Endometrial microvascular endothelial cells (primary cell): ENCODE data around the gene RASSF3. TPM values are rescaled to one million over a fixed set of nuclear protein-coding genes. Genes with fewer than 3 reads are reported as not detected.

Experiments
- in situ Hi-C: cut with HindIII; loops from 2 replicates; pipeline ENCODE4 v1.10.0; 2017; ENCODE audit warnings: low sequenced_read_pairs, low pct_unique_long_range_greater_than_20kb; ENCODE audit errors: inconsistent ontology term
- total RNA-seq: library from RNA; depleted of rRNA; stranded (reverse); fragments of >200 nt; gene quantifications from one replicate; pipeline ENCODE4 v1.2.3, GENCODE V29; 2015; ENCODE audit errors: inconsistent ontology term

The RASSF3 gene
- total RNA-seq, 1 donor from 2014 or later: 59.0 TPM

GRCh38 chr12:64663015-64663414, 52.7 kb downstream of the RASSF3 start:
- in situ Hi-C loops: no loop called here

- in situ Hi-C loops: no loop called here
Observed at GRCh38 chr12:64665514-64665913, 55.2 kb downstream of the RASSF3 start.

GRCh38 chr12:64666054-64666914, 56.0 kb downstream of the RASSF3 start:
- in situ Hi-C loops: no loop called here

GRCh38 chr12:64667793-64668192, 57.5 kb downstream of the RASSF3 start:
- in situ Hi-C loops: no loop called here

GRCh38 chr12:64669270-64669842, 59.1 kb downstream of the RASSF3 start:
- in situ Hi-C loops: no loop called here

GRCh38 chr12:64670019-64670418, 59.7 kb downstream of the RASSF3 start:
- in situ Hi-C loops: no loop called here

- in situ Hi-C loops: no loop called here
Observed at GRCh38 chr12:64670919-64671639, 60.8 kb downstream of the RASSF3 start.

- in situ Hi-C loops: no loop called here
Observed at GRCh38 chr12:64671681-64672080, 61.4 kb downstream of the RASSF3 start.

GRCh38 chr12:64672925-64673409, 62.7 kb downstream of the RASSF3 start:
- in situ Hi-C loops: no loop called here

GRCh38 chr12:64673490-64674169, 63.3 kb downstream of the RASSF3 start:
- in situ Hi-C loops: no loop called here

GRCh38 chr12:64674367-64674922, 64.2 kb downstream of the RASSF3 start:
- in situ Hi-C loops: no loop called here

- in situ Hi-C loops: no loop called here
Observed at GRCh38 chr12:64675795-64676194, 65.5 kb downstream of the RASSF3 start.

GRCh38 chr12:64678248-64678647, 68.0 kb downstream of the RASSF3 start:
- in situ Hi-C loops: no loop called here

GRCh38 chr12:64678835-64679234, 68.5 kb downstream of the RASSF3 start:
- in situ Hi-C loops: no loop called here

GRCh38 chr12:64679487-64680001, 69.2 kb downstream of the RASSF3 start:
- in situ Hi-C loops: no loop called here

GRCh38 chr12:64680235-64680634, 69.9 kb downstream of the RASSF3 start:
- in situ Hi-C loops: no loop called here

GRCh38 chr12:64681200-64682052, 71.1 kb downstream of the RASSF3 start:
- in situ Hi-C loops: no loop called here
